WTC11 (cell line): ENCODE data around the gene MTMR10. TPM values are rescaled to one million over a fixed set of nuclear protein-coding genes. Genes with fewer than 3 reads are reported as not detected.

ENCODE experiments used
- ATAC-seq: fragments of 200-7000 bp; cut with Tn5 transposase; 2 replicates; pipeline ENCODE4 v1.10.0; 2021; ENCODE audit warnings: mild to moderate bottlenecking, moderate library complexity
- CTCF ChIA-PET: fragments of 300-600 bp; sonication (Branson Sonifier 250); formaldehyde crosslinking; loops from one replicate; lab custom pipeline; 2021; ENCODE audit warnings: antibody characterized with exemption; lab: Charles Lee
- POLR2A ChIA-PET: fragments of 350-600 bp; sonication (Branson Sonifier 250); formaldehyde crosslinking; loops from one replicate; lab custom pipeline; 2021; ENCODE audit warnings: antibody characterized with exemption; lab: Charles Lee
- DNase-seq: peaks from one replicate; pipeline ENCODE4 v3.0.0; 2021; ENCODE audit warnings: low spot score
- H3K27ac Mint-ChIP-seq: 2 replicates; pipeline ENCODE4 v1.8.0; 2021; ENCODE audit warnings: mixed read lengths
- H3K27me3 Mint-ChIP-seq: 2 replicates; pipeline ENCODE4 v1.8.0; 2021; ENCODE audit warnings: low read depth, mild to moderate bottlenecking, moderate library complexity, mixed read lengths
- H3K36me3 Mint-ChIP-seq: 2 replicates; pipeline ENCODE4 v1.8.0; 2021; ENCODE audit warnings: mixed read lengths
- H3K4me1 Mint-ChIP-seq: 2 replicates; pipeline ENCODE4 v1.8.0; 2022; ENCODE audit warnings: mixed read lengths
- H3K4me3 Mint-ChIP-seq: 2 replicates; pipeline ENCODE4 v1.8.0; 2021; ENCODE audit warnings: mild to moderate bottlenecking, moderate library complexity, mixed read lengths
- H3K9me3 Mint-ChIP-seq: 2 replicates; pipeline ENCODE4 v1.8.0; 2021; ENCODE audit warnings: mixed read lengths
- ATF1 ChIP-seq: sonication (generic); formaldehyde crosslinking; IDR thresholded peaks from 2 replicates; pipeline ENCODE4 v1.8.1; 2023; ENCODE audit warnings: mild to moderate bottlenecking, moderate library complexity, missing genetic modification reagents
- ETV6 ChIP-seq: sonication (generic); formaldehyde crosslinking; IDR thresholded peaks from 2 replicates; pipeline ENCODE4 v1.8.1; 2022; ENCODE audit warnings: mild to moderate bottlenecking, missing genetic modification reagents
- FOXP1 ChIP-seq: sonication (generic); formaldehyde crosslinking; IDR thresholded peaks from 2 replicates; pipeline ENCODE4 v1.8.0; 2022; ENCODE audit warnings: missing genetic modification reagents, mild to moderate bottlenecking, moderate library complexity, borderline replicate concordance
- KAT7 ChIP-seq: sonication (generic); formaldehyde crosslinking; IDR thresholded peaks from 2 replicates; pipeline ENCODE4 v1.8.1; 2023; ENCODE audit warnings: missing genetic modification reagents, mild to moderate bottlenecking, borderline replicate concordance
- MXD4 ChIP-seq: fragments of 250-450 bp; sonication (Bioruptor Pico); IDR thresholded peaks from 2 replicates; pipeline ENCODE4 v1.8.0; 2021; ENCODE audit warnings: mild to moderate bottlenecking, moderate library complexity, borderline replicate concordance
- SMAD3 ChIP-seq: sonication (generic); formaldehyde crosslinking; IDR thresholded peaks from 2 replicates; pipeline ENCODE4 v1.8.0; 2022; ENCODE audit warnings: missing genetic modification reagents, mild to moderate bottlenecking, borderline replicate concordance
- ZNF317 ChIP-seq: sonication (generic); formaldehyde crosslinking; IDR thresholded peaks from 2 replicates; pipeline ENCODE4 v1.8.1; 2023; ENCODE audit warnings: low read depth, mild to moderate bottlenecking, moderate library complexity, missing genetic modification reagents, borderline replicate concordance
- ZNF416 ChIP-seq: fragments of 250-450 bp; sonication (Bioruptor Pico); IDR thresholded peaks from 2 replicates; pipeline ENCODE4 v1.9.0; 2021; ENCODE audit warnings: mild to moderate bottlenecking, inconsistent platforms
- total RNA-seq: library from RNA; stranded (reverse); gene quantifications from 3 replicates; pipeline ENCODE4 v1.2.3, GENCODE V29; 2021
- TF ChIP-seq, protein P1 (sequence below): sonication (generic); formaldehyde crosslinking; conservative IDR thresholded peaks from 2 replicates; pipeline ENCODE4 v1.8.1; 2022; ENCODE audit warnings: mild to moderate bottlenecking, missing genetic modification reagents
- TF ChIP-seq, protein P2 (sequence below): sonication (generic); formaldehyde crosslinking; IDR thresholded peaks from 2 replicates; pipeline ENCODE4 v1.8.0; 2022; ENCODE audit warnings: mild to moderate bottlenecking, missing genetic modification reagents
- TF ChIP-seq, protein P3 (sequence below): sonication (generic); formaldehyde crosslinking; conservative IDR thresholded peaks from 2 replicates; pipeline ENCODE4 v1.8.1; 2023; ENCODE audit warnings: mild to moderate bottlenecking, low read depth, missing genetic modification reagents, moderate library complexity
- TF ChIP-seq, protein P4 (sequence below): sonication (generic); formaldehyde crosslinking; IDR thresholded peaks from 2 replicates; pipeline ENCODE4 v1.8.0; 2022; ENCODE audit warnings: missing genetic modification reagents
- TF ChIP-seq, protein P5 (sequence below): sonication (generic); formaldehyde crosslinking; IDR thresholded peaks from 2 replicates; pipeline ENCODE4 v1.8.0; 2022; ENCODE audit warnings: mild to moderate bottlenecking, missing genetic modification reagents
- TF ChIP-seq, protein P6 (sequence below): sonication (generic); formaldehyde crosslinking; IDR thresholded peaks from 2 replicates; pipeline ENCODE4 v1.8.1; 2023; ENCODE audit warnings: mild to moderate bottlenecking, moderate library complexity, missing genetic modification reagents
- TF ChIP-seq, protein P7 (sequence below): sonication (generic); formaldehyde crosslinking; IDR thresholded peaks from 2 replicates; pipeline ENCODE4 v1.8.1; 2022; ENCODE audit warnings: low read depth, missing genetic modification reagents, borderline replicate concordance

MTMR10 gene
- total RNA-seq, 1 experiment from 2014 or later: 15.9 TPM

DNA sequence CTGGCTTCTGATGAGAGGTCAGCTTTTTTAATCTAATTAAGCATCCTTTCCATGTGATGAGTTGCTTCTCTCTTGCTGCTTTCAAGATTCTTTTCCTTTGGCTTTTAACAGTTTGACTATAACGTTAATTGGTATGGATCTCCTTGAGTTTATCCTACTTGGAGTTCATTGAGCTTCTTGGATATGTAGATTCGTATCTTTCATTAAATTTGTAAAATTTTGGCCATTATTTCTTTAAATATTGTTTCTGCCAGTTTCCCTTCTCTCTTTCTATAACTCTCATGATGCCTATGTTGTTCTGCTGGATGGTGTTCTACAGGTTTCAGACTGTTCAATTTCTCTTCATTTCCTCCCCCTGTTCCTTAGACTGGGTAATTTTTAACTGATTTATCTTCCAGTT, 21.0 kb upstream of the MTMR10 start:
- ATAC-seq (no peak), DNase-seq (no peak)
- peaks cover 19% of the 10 kb centered on the region for H3K4me1 Mint-ChIP-seq
- H3K9me3 Mint-ChIP-seq: peaks cover 10% of the 10 kb centered on the region; the same call in 1 of the 2 replicates
- no peaks in the 10 kb centered on the region for H3K27me3 Mint-ChIP-seq
- POLR2A ChIA-PET: no interaction called here
- TF ChIP-seq, protein P1, sequence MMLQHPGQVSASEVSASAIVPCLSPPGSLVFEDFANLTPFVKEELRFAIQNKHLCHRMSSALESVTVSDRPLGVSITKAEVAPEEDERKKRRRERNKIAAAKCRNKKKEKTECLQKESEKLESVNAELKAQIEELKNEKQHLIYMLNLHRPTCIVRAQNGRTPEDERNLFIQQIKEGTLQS (CRISPR knock-in tag): no peak
- TF ChIP-seq SMAD3 (no peak), ATF1 (no peak), KAT7 (CRISPR knock-in tag) (no peak), ZNF317 (CRISPR knock-in tag) (no peak)
- TF ChIP-seq, protein P2, sequence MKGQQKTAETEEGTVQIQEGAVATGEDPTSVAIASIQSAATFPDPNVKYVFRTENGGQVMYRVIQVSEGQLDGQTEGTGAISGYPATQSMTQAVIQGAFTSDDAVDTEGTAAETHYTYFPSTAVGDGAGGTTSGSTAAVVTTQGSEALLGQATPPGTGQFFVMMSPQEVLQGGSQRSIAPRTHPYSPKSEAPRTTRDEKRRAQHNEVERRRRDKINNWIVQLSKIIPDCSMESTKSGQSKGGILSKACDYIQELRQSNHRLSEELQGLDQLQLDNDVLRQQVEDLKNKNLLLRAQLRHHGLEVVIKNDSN (CRISPR knock-in tag): no peak
- TF ChIP-seq, protein P3, sequence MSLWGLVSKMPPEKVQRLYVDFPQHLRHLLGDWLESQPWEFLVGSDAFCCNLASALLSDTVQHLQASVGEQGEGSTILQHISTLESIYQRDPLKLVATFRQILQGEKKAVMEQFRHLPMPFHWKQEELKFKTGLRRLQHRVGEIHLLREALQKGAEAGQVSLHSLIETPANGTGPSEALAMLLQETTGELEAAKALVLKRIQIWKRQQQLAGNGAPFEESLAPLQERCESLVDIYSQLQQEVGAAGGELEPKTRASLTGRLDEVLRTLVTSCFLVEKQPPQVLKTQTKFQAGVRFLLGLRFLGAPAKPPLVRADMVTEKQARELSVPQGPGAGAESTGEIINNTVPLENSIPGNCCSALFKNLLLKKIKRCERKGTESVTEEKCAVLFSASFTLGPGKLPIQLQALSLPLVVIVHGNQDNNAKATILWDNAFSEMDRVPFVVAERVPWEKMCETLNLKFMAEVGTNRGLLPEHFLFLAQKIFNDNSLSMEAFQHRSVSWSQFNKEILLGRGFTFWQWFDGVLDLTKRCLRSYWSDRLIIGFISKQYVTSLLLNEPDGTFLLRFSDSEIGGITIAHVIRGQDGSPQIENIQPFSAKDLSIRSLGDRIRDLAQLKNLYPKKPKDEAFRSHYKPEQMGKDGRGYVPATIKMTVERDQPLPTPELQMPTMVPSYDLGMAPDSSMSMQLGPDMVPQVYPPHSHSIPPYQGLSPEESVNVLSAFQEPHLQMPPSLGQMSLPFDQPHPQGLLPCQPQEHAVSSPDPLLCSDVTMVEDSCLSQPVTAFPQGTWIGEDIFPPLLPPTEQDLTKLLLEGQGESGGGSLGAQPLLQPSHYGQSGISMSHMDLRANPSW (CRISPR knock-in tag): no peak
- TF ChIP-seq, protein P4, sequence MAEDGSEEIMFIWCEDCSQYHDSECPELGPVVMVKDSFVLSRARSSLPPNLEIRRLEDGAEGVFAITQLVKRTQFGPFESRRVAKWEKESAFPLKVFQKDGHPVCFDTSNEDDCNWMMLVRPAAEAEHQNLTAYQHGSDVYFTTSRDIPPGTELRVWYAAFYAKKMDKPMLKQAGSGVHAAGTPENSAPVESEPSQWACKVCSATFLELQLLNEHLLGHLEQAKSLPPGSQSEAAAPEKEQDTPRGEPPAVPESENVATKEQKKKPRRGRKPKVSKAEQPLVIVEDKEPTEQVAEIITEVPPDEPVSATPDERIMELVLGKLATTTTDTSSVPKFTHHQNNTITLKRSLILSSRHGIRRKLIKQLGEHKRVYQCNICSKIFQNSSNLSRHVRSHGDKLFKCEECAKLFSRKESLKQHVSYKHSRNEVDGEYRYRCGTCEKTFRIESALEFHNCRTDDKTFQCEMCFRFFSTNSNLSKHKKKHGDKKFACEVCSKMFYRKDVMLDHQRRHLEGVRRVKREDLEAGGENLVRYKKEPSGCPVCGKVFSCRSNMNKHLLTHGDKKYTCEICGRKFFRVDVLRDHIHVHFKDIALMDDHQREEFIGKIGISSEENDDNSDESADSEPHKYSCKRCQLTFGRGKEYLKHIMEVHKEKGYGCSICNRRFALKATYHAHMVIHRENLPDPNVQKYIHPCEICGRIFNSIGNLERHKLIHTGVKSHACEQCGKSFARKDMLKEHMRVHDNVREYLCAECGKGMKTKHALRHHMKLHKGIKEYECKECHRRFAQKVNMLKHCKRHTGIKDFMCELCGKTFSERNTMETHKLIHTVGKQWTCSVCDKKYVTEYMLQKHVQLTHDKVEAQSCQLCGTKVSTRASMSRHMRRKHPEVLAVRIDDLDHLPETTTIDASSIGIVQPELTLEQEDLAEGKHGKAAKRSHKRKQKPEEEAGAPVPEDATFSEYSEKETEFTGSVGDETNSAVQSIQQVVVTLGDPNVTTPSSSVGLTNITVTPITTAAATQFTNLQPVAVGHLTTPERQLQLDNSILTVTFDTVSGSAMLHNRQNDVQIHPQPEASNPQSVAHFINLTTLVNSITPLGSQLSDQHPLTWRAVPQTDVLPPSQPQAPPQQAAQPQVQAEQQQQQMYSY: no peak
- TF ChIP-seq, all 79 proteins: peak for 0
- CTCF ChIA-PET: no interaction called here
- Mint-ChIP-seq H3K36me3 (no peaks in the 10 kb centered on the region), H3K27ac (no peak overlapping the region), H3K4me3 (no peak overlapping the region)

DNA sequence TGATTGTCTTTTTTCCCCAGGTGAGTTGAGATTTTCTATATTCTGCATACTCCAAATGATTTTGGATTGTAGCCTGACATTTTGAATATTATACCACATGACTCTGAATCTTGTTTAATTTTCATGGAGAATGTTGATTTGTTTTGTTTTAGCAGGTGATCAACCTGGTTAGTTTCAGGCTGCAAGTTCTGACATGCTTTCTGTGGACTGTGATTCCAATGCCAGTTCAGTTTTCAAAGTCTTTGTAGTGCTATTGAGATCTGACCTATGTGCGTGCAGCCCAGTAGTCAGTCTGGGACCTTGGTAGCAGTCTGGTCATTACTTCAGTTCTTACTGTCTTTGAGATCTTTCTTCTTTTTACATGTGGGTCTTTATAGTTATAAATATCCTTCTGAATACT, 18.6 kb upstream of the MTMR10 start:
- H3K27ac Mint-ChIP-seq: no peak overlapping the region
- H3K9me3 Mint-ChIP-seq: peaks cover 10% of the 10 kb centered on the region; the same call in 1 of the 2 replicates
- no peaks in the 10 kb centered on the region for H3K36me3 Mint-ChIP-seq
- no peaks in the 10 kb centered on the region for H3K27me3 Mint-ChIP-seq
- peaks cover 23% of the 10 kb centered on the region for H3K4me1 Mint-ChIP-seq
- TF ChIP-seq ATF1 (no peak), FOXP1 (CRISPR knock-in tag) (no peak), MXD4 (CRISPR knock-in tag) (no peak), ETV6 (CRISPR knock-in tag) (no peak), ZNF416 (CRISPR knock-in tag) (no peak)
- TF ChIP-seq, protein P5, sequence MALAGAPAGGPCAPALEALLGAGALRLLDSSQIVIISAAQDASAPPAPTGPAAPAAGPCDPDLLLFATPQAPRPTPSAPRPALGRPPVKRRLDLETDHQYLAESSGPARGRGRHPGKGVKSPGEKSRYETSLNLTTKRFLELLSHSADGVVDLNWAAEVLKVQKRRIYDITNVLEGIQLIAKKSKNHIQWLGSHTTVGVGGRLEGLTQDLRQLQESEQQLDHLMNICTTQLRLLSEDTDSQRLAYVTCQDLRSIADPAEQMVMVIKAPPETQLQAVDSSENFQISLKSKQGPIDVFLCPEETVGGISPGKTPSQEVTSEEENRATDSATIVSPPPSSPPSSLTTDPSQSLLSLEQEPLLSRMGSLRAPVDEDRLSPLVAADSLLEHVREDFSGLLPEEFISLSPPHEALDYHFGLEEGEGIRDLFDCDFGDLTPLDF (CRISPR knock-in tag): no peak
- TF ChIP-seq, protein P6, sequence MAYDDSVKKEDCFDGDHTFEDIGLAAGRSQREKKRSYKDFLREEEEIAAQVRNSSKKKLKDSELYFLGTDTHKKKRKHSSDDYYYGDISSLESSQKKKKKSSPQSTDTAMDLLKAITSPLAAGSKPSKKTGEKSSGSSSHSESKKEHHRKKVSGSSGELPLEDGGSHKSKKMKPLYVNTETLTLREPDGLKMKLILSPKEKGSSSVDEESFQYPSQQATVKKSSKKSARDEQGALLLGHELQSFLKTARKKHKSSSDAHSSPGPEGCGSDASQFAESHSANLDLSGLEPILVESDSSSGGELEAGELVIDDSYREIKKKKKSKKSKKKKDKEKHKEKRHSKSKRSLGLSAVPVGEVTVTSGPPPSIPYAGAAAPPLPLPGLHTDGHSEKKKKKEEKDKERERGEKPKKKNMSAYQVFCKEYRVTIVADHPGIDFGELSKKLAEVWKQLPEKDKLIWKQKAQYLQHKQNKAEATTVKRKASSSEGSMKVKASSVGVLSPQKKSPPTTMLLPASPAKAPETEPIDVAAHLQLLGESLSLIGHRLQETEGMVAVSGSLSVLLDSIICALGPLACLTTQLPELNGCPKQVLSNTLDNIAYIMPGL: no peak
- TF ChIP-seq, protein P7, sequence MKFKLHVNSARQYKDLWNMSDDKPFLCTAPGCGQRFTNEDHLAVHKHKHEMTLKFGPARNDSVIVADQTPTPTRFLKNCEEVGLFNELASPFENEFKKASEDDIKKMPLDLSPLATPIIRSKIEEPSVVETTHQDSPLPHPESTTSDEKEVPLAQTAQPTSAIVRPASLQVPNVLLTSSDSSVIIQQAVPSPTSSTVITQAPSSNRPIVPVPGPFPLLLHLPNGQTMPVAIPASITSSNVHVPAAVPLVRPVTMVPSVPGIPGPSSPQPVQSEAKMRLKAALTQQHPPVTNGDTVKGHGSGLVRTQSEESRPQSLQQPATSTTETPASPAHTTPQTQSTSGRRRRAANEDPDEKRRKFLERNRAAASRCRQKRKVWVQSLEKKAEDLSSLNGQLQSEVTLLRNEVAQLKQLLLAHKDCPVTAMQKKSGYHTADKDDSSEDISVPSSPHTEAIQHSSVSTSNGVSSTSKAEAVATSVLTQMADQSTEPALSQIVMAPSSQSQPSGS (CRISPR knock-in tag): no peak
- ATAC-seq: no peak
- H3K4me3 Mint-ChIP-seq: no peak overlapping the region
- ChIA-PET POLR2A (no interaction called here), CTCF (no interaction called here)
- no peak for DNase-seq
